GM12878 (cell line): Measurements from ENCODE around the gene CAP2. TPM values are rescaled to one million over a fixed set of nuclear protein-coding genes. Genes with fewer than 3 reads are reported as not detected.

Experiments
- ATAC-seq: fragments of 200-7000 bp; cut with Tn5 transposase; 3 replicates; pipeline ENCODE4 v1.9.1; 2020; ENCODE audit warnings: mild to moderate bottlenecking, moderate library complexity
- BruUV-seq: library from RNA; stranded (reverse); fragments of 400-500 nt; replicated peaks from 2 replicates; lab custom pipeline; 2021; lab: Mats Ljungman, UMichigan
- CTCF ChIA-PET: fragments of 300-600 bp; sonication (Branson Sonifier 250); formaldehyde crosslinking; extraction: SDS; loops from one replicate; lab custom pipeline; 2021; ENCODE audit warnings: inconsistent platforms; lab: Yijun Ruan, JAX
- POLR2A ChIA-PET: fragments of 350-600 bp; formaldehyde crosslinking; extraction: SDS; loops from one replicate; lab custom pipeline; 2021; ENCODE audit warnings: inconsistent platforms; lab: Charles Lee
- RAD21 ChIA-PET: fragments of 300-600 bp; sonication (Branson Sonifier 250); formaldehyde crosslinking; loops from one replicate; lab custom pipeline; 2023; ENCODE audit warnings: antibody characterized with exemption; ENCODE audit not compliant: unreplicated experiment; lab: Charles Lee
- SMC1A ChIA-PET: fragments of 300-600 bp; sonication (Branson Sonifier 250); formaldehyde crosslinking; loops from one replicate; lab custom pipeline; 2023; ENCODE audit not compliant: unreplicated experiment, uncharacterized antibody; lab: Charles Lee
- DNase-seq: peaks from one replicate; pipeline ENCODE4 v3.0.0-alpha.2; 2011; ENCODE audit warnings: low read depth, low spot score
- FAIRE-seq: peaks from 3 replicates; lab custom pipeline; 2011; peaks lifted over from hg19 to GRCh38; lab: Jason Lieb, UNC
- H2AFZ ChIP-seq: 2 replicates; pipeline ENCODE4 v1.6.0; 2011; ENCODE audit warnings: low read depth, low read length, control low read depth; ENCODE audit not compliant: control insufficient read depth
- H3K27ac ChIP-seq: 2 replicates; pipeline ENCODE4 v1.5.1; 2011; ENCODE audit warnings: control low read depth; ENCODE audit not compliant: control insufficient read depth, insufficient read depth
- H3K27me3 ChIP-seq, 2 experiments: replicated peaks in 1 of 2; 2 replicates each; pipeline versions ENCODE4 v1.6.0 to v1.6.1; 2011; ENCODE audit warnings: low read length in 1 of 2; ENCODE audit not compliant: control insufficient read depth in 2 of 2, insufficient read depth in 2 of 2
- H3K36me3 ChIP-seq, 2 experiments: 2 replicates each; pipeline ENCODE4 v1.5.1; 2011; ENCODE audit warnings: low read length in 1 of 2; ENCODE audit not compliant: control insufficient read depth in 2 of 2, insufficient read depth in 2 of 2
- H3K4me1 ChIP-seq: 2 replicates; pipeline ENCODE4 v1.6.1; 2011; ENCODE audit warnings: mild to moderate bottlenecking, low read length, moderate library complexity, mixed read lengths; ENCODE audit not compliant: control insufficient read depth, insufficient read depth
- H3K4me2 ChIP-seq: 2 replicates; pipeline ENCODE4 v1.6.0; 2011; ENCODE audit warnings: control low read depth; ENCODE audit not compliant: control insufficient read depth, insufficient read depth
- H3K4me3 ChIP-seq: fragments of 200-600 bp; sonication (generic); 2 replicates; pipeline ENCODE4 v1.5.1; 2016
- H3K79me2 ChIP-seq: 2 replicates; pipeline ENCODE4 v1.6.0; 2011; ENCODE audit warnings: low read length; ENCODE audit not compliant: control insufficient read depth, insufficient read depth
- H3K9ac ChIP-seq: 2 replicates; pipeline ENCODE4 v1.8.0; 2011; ENCODE audit warnings: low read length, control low read depth, mixed read lengths; ENCODE audit not compliant: control insufficient read depth, insufficient read depth
- H3K9me3 ChIP-seq: replicated peaks from 3 replicates; pipeline ENCODE4 v1.5.1; 2011; ENCODE audit warnings: mild to moderate bottlenecking, low read length; ENCODE audit not compliant: control insufficient read depth, insufficient read depth
- H4K20me1 ChIP-seq: 2 replicates; pipeline ENCODE4 v1.6.0; 2011; ENCODE audit not compliant: control insufficient read depth, insufficient read depth
- FOS ChIP-seq: IDR thresholded peaks from 3 replicates; pipeline ENCODE4 v1.6.1; 2011; ENCODE audit warnings: borderline replicate concordance; ENCODE audit not compliant: insufficient read length; ENCODE audit errors: extremely low read depth
- GABPA ChIP-seq: IDR thresholded peaks from 2 replicates; pipeline ENCODE4 v1.6.1; 2014; ENCODE audit warnings: antibody characterized with exemption, low read depth, mild to moderate bottlenecking, inconsistent platforms
- HDGF ChIP-seq: fragments of 450-650 bp; IDR thresholded peaks from 2 replicates; pipeline ENCODE4 v1.6.1; 2016; ENCODE audit warnings: antibody characterized with exemption
- POLR2AphosphoS2 ChIP-seq: IDR thresholded peaks from 2 replicates; pipeline ENCODE4 v1.6.1; 2011; ENCODE audit warnings: low read depth, mild to moderate bottlenecking, low read length, improper control_type of control experiment, moderate library complexity
- POLR2AphosphoS5 ChIP-seq: IDR thresholded peaks from 2 replicates; pipeline ENCODE4 v1.6.1; 2011; ENCODE audit warnings: mild to moderate bottlenecking, low read length, inconsistent platforms
- RUNX3 ChIP-seq: IDR thresholded peaks from 2 replicates; pipeline ENCODE4 v1.6.1; 2012; ENCODE audit warnings: low read length, inconsistent platforms
- SKIL ChIP-seq: fragments of 450-650 bp; IDR thresholded peaks from 2 replicates; pipeline ENCODE4 v1.6.1; 2017; ENCODE audit warnings: mild to moderate bottlenecking, low read depth, inconsistent platforms; ENCODE audit not compliant: poor library complexity, severe bottlenecking
- SMAD1 ChIP-seq: fragments of 450-650 bp; IDR thresholded peaks from 2 replicates; pipeline ENCODE4 v1.6.1; 2018; ENCODE audit warnings: mild to moderate bottlenecking, low read depth; ENCODE audit not compliant: partially characterized antibody
- TARDBP ChIP-seq: IDR thresholded peaks from 2 replicates; pipeline ENCODE4 v1.6.1; 2016; ENCODE audit warnings: borderline replicate concordance
- WRNIP1 ChIP-seq: IDR thresholded peaks from 2 replicates; pipeline ENCODE4 v1.6.1; 2011; ENCODE audit warnings: low read depth, low read length, improper control_type of control experiment, borderline replicate concordance
- ZNF622 ChIP-seq: fragments of 450-650 bp; IDR thresholded peaks from 2 replicates; pipeline ENCODE4 v1.6.1; 2017; ENCODE audit warnings: mild to moderate bottlenecking, inconsistent platforms
- WGBS: methylation state at CpG from one replicate; pipeline ENCODE4 v1.1.6; 2016; ENCODE audit warnings: low lambda C conversion rate; ENCODE audit not compliant: insufficient replicate concordance, insufficient coverage; ENCODE audit errors: missing lambda C conversion rate; 5-methylcytosine and 5-hydroxymethylcytosine counted together
- in situ Hi-C: fragments of 300-500 bp; cut with MboI; formaldehyde crosslinking; loops from 9 replicates; pipeline ENCODE4 v1.14.3; 2018; ENCODE audit warnings: mixed read lengths
- intact Hi-C: fragments of 100-400 bp; cut with micrococcal nuclease; formaldehyde crosslinking; loops from one replicate; pipeline ENCODE4 v1.14.2; 2022; ENCODE audit not compliant: unreplicated experiment
- polyA plus RNA-seq, 11 experiments: library from polyadenylated mRNA; depleted of rRNA in 4 of 11; unstranded in 6 of 11; stranded (reverse) in 5 of 11; fragments of >200 nt; fragmentation: Nextera tagmentation in 4 of 11; fragmentation: Illumina TruSeq in 1 of 11; extraction: Ambion mirVana in 4 of 11; extraction: Trizol in 1 of 11; gene quantifications; 1 replicate in 1 of 11; 2 replicates in 10 of 11; pipeline versions ENCODE4 v1.2.1 to v1.2.3, GENCODE V29; 2011 to 2016; ENCODE audit warnings: inconsistent platforms in 2 of 11, missing spikeins in 2 of 11, low read depth in 1 of 11
- total RNA-seq, 4 experiments: library from RNA; depleted of rRNA in 3 of 4; stranded (reverse); fragments of >200 nt in 3 of 4; fragmentation: Illumina TruSeq in 1 of 4; extraction: Trizol in 1 of 4; gene quantifications; 2 replicates each; pipeline versions ENCODE4 v1.2.1 to v1.2.3, GENCODE V29; 2013 to 2021

The CAP2 gene
- total and polyA plus RNA-seq, 10 of the 15 experiments (the other 5 are each of a cell fraction or from before 2014, with no cell fraction given) = 0.10 to 2.0 (median 0.15) TPM; not detected in 7

- ChIA-PET CTCF (no interaction called here), POLR2A (no interaction called here), RAD21 (no interaction called here), SMC1A (interaction anchor here (0.7 to 1.1 kb wide), 2 partner anchors 59 to 129 kb away, joined by 3 read pairs; no protein-coding TSS in a partner anchor)
- Histone ChIP-seq H3K79me2 (no peaks in the 10 kb centered on the region), H3K4me1 (no peaks in the 10 kb centered on the region), H3K4me3 (no peak overlapping the region), H3K27me3 (no peaks in the 10 kb centered on the region), H3K4me2 (no peak overlapping the region), H3K27ac (no peak overlapping the region), H3K36me3 (no peaks in the 10 kb centered on the region), H3K9me3 (no peaks in the 10 kb centered on the region), H3K9ac (no peak overlapping the region), H2AFZ (no peak overlapping the region), H4K20me1 (no peaks in the 10 kb centered on the region)
- FAIRE-seq (no peak), DNase-seq (no peak), ATAC-seq (no peak)
- intact Hi-C loops = no loop called here
- TF ChIP-seq POLR2AphosphoS2 (no peak), GABPA (no peak), ZNF622 (no peak), SMAD1 (no peak), WRNIP1 (no peak), FOS (no peak), HDGF (no peak), SKIL (no peak), POLR2AphosphoS5 (no peak), TARDBP (no peak), RUNX3 (no peak)
- no TSS peak for BruUV-seq
- 26% methylated on average over 4 of the region's 4 CpGs for WGBS
- in situ Hi-C loops = no loop called here
Observed at GRCh38 chr6:17556014-17556413, 162.6 kb downstream of the CAP2 start.
